Activated effector memory CD4-positive, alpha-beta T cell treated with anti-CD3 and anti-CD28 coated beads, Interleukin-2, amount 50 U/mL, for 16 hours (primary cell): ENCODE data around the gene PHACTR3.

Experiments
- DNase-seq: peaks from one replicate; pipeline ENCODE4 v3.0.0-alpha.2; 2020

The PHACTR3 gene

DNA sequence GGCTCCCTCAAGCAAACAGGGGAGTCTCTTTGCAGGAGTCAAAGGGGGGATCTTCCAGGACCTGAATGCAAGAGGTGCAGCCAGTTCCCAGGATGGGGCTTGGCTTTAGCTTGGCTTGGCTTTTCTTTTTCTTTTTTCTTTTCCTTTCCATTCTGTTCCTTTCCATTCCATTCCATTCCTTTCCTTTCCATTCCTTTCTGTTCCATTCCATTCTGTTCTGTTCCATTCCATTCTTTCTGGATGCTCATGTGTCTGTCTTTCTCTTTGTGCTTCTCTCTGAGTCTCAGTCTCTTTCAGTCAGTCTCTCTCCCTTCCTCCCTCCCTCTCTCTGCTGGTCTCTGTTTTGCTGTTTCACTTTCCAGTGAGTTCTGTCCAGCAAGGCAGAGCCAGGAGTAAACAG lies 163.3 kb downstream of the PHACTR3 start:
- no peak for DNase-seq

DNA sequence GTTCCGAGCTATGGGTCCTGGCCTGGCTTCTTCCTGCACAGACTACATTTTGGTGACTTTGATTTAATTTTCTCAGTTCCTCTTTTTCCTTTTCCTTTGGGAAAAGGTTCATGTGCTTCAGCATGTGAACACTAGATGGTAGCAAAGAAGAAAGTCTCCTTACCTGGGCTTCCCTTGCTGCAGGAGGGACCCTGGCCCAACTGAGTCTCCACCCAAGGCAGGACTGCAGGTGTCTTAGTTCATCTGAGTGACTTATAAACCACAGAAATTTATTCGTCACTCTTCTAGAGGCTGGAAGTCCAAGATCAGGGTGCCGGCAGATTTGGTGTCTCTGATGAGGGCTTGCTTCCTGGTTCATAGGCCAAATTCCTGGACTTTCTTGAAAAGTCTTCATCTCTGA lies 165.9 kb downstream of the PHACTR3 start:
- no peak for DNase-seq

DNA sequence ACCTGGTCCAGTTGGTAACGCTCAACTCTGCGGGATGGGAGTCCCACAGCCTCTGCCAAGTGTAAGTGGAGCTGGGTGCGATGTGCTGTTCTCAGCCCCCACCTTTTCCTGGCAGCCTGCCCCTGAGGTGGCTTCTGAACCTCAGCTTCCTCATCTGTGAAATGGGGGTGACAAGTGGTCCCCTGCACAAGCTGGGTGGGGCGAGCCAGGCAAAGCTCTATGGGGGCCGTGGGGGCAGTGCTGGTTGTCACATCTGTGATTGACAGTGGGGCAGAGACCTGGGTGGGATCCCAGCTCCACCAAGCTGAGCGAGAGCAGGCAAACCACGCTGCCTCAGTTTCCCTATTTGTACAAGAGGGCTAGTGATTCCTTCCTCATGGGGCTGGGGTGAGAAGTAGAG lies 166.5 kb downstream of the PHACTR3 start:
- no peak for DNase-seq

DNA sequence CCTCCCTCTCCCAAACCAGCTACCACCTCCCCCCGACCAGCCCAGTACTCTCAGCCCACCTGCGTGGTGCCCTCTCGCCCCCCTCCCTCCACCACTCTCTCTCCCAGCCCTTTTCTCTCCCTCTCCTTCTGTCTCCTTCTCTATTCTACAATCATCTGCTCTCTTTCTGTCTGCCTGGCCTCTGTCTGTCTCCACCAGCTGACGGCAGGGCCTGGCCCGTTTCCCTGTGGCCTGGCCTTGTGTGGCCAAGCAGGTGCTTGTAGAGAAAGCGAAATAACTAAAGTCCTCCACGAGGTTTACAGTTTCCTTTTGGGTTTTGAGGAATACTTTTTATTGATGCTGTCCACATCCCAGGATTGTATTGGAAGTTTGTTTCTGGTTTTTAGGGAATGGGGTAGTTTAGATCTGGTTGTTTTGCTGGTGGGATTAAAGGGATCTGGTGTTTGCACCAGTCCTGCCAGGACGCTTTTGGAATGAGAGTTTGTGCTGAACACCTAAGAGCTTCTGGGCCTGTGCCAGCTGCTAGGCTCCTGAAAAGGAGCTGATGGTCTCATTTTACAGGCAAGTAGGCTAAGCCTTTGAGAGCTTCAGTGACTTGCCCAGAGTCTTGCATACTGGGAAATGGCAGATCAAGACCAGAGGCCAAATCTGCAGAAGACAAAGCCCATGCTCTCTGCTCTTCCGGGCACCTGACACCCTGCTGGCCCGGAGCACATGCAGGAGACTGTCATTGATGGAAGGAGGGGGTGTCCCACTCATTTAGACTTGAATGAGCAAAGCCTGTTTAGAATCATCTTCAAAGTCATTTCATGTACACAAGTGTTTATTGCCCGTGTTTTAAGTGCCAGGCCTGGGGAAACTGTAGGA lies 167.4 kb downstream of the PHACTR3 start:
- peak; percentile 41 for DNase-seq

DNA sequence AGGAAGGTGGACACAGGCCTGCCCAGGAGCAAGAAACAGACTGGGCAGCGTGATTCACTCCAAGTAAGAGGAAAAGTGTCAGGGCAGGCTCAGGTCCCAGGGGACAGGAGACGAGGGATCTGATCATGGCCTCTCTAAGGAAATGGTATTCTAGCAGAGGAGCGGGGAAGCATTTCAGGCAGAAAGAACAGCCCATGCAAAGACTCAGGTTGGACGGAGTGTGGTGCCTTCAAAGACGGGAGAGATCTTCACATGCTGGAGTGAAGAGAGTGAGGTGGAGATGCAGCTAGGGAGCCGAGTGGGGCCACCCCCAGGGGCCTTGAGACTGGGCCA lies 168.0 kb downstream of the PHACTR3 start:
- peak; percentile 36 for DNase-seq

DNA sequence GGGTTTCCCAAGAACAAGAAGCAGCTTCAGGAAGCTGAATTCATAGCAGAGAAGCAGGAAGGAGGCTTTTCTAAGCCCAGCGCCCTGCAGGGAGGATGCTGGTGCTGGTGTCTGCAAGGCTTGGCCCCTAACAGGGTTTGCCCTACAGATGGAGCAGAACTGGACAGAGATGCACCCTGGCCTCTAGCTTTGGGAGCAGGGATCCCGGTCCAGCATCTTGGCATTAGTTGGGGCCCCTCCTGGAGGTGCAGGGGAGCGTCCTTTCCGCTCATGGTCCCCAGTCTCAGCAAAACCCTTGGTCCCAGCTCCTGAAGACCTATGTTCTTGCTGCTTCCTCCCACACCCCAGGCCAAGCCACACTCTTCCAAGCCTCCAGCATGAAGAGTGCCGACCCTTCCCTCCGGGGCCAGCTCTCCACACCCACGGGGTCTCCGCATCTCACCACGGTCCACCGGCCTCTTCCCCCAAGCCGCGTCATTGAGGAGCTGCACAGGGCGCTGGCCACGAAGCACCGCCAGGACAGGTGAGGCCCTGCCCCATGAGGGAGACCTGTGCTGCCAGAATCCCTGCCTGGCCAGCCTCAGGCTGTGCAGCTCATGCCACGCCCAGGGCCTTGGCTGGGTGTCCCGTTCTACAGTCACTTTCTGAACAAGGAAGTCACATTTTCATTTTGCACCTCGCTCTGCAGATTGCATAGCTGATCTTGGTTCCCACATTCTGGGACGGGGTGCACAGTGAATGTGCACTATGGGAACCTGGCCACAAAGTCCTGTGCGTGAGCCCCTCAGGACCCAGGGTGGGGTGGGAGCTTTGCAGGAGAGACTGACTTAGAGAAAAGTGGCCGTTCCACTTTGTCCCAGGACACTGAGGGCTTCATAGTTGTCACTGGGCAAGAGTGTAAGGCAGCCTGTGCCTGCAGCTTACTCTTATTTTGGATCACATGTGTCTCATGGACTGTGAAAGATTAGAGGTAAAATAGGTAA lies 168.9 kb downstream of the PHACTR3 start:
- peak; percentile 54 for DNase-seq

DNA sequence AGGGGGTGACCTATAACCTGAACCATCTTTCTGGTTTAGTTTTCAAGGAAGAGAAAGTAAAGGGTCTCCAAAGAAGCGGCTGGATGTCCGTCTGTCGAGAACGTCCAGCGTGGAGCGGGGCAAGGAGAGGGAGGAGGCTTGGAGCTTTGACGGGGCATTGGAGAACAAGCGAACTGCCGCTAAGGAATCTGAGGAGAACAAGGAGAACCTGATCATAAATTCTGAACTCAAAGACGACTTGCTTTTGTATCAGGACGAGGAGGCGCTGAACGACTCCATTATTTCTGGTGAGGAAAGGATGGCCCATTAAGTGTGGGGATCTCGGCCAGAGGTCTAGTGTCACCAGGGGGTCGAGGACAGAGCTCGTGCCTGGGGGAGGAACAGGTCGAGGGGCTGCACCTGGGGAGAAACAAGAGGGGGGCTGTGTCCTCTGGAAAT lies 169.9 kb downstream of the PHACTR3 start:
- peak; percentile 27 for DNase-seq

DNA sequence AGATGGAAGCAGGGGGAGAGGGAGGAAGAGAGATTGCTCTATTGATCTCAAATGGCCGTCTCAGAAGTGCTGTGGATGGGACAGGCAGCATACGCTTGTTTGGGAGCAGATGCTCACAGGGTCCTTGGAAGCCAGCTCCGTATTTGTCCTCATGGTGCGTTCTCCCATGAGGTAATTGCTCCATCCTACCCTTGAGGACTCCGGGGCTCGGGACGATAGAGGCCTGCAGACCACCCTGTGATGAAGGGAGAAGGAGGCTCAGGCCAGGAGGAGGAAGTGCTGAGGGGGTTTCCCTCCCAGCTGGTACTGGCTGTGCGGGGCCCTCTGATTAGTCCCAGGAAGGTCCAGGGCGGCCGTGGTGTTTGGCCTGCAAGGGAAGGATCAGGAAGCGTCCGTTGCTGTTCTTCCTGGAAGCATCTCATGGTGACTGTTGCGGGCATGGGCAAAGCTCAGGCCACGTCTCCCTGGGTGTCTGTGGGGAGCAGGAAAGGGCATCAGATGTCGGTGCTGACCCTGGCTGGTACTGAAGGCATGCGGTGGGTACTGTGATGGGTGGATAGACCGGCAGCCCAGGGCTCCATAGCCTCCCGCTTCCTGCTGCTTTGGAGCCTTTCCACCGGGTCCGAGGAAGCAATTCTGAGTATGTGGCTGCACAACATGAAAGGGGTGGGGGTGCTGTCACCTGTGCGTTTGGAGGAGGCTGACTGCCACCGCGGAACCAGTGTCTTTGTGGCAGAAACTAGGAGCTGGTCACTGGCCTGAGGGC lies 170.8 kb downstream of the PHACTR3 start:
- DNase-seq = peak; percentile 47

DNA sequence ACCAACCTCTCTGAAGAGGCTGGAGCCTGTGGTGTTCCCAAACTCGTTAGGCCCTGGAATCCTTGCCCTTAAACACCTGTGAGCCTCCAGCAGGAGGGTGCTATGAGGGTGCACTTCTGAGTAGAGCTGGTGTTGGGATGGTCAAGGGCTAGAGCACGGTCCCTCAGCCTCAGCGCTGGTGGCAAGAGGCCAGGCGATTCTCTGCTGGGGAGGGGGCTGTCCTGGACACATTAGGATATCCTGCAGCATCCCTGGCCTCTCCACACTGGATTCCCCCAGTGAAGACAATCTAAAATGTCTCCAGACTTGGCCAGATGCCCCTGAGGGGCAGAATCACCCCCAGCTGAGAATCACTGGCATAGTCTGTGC lies 171.3 kb downstream of the PHACTR3 start:
- peak; percentile 30 for DNase-seq

DNA sequence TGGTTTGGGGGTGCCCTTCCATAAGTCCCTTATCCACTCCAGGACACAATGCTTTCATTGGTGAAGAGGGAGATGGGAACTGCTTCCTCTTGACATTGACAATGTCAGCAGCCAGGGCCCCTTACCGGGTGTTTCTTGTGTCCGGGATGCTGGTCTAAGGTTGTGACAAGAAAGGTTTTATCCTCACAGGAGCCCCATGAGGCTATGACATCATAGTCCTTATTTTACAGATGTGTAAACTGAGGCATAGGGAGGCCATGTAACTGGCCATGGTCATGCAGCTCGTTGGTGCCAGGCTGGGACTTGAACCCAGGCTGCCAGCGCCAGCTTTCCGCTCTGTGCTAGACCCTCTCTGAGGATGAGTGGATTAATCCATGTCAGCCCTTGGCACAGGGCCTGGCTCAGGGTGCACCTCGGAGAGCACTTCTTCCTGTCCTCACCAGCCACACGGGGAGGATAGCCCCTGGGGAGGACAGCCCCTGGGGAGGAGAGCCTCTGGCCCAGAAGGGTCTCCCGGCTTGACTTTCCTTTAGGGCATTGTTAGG lies 171.8 kb downstream of the PHACTR3 start:
- DNase-seq = peak; percentile 37

DNA sequence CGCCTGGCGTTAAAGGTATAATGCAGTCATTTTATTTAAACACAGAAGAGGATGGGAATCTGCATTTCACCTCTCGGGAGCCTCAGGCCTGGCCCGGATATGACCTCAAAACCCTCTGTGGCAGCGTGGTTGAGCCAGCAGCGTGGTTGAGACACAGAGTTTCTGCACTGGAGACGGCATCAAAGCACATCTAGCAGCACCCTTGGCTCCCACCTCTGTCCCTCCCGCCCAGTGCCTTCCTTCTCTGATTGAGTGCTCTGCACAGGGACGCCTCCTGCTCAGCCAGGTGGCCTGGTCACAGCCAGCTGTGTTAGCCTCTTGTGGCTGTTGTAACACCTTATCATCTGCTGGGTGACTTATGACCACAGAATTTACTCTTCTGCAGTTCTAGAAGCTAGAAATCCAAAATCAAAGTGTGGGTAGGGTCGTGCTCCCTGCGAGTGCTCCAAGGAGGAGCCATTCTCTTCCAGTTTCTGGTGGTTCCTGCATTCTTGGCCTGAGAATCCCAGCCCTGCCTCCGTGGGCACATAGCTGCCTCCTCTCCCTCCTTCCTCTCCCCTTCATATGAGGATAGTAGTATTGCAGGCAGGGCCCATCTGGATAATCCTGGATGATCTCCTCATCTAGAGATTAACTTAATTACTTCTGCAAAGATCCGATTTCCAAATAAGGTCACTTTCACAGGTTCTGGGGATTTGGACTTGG lies 172.4 kb downstream of the PHACTR3 start:
- peak; percentile 17 for DNase-seq

DNA sequence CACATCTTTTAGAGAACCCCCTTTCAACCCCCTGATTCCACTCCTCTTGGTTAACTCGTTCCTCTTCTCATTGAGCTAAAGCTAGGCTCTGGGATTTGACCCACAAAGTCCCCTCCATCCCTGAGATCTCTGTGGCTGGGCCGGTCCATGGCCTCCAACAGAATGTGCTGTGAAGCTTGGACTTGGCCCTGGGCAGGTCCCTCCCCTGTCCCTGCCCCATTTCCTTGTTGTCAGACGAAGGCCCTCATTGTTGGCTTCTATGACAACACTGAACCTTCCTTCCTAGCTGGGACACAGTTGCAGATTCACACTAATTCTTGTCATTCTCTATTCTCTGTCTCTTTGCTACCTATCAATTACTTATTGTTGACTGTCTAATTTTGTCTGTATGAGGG lies 173.0 kb downstream of the PHACTR3 start:
- peak; percentile 24 for DNase-seq

DNA sequence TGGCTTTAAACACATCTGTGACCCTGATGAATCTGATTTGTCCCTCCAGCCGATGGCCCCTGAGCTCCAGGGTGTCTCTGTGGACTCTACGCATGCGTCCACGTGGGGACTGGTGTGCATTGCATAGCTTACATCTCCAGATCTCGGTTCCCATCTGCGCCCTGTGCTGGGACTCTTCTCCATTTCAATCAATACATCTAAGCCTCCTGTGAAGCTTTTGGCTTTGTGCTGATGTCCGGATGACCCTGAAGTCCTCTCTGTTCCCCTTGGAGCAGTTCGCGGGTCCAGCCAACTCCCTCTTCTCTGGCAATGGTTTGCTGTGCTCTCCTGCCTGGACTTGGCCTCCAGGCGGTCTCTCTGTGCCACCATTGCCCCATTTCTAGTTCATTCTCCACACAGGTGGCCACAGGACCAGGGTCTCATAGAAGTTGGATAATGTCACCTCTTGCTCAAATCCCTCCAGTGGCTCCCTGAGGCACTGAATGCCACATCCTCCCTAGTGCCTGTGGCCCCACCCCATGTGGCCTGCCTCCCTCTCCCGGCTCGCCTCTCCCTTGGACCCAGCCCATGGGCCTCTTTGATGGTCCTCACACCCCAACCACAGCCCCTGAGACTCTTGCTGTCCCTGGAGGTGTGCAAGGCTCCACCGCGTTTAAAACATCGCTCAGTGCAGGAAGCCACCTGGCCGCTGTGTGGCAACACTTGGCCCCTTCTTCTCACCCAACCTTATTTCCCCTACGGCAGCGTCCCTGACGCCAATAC lies 173.7 kb downstream of the PHACTR3 start:
- DNase-seq = peak; percentile 41

DNA sequence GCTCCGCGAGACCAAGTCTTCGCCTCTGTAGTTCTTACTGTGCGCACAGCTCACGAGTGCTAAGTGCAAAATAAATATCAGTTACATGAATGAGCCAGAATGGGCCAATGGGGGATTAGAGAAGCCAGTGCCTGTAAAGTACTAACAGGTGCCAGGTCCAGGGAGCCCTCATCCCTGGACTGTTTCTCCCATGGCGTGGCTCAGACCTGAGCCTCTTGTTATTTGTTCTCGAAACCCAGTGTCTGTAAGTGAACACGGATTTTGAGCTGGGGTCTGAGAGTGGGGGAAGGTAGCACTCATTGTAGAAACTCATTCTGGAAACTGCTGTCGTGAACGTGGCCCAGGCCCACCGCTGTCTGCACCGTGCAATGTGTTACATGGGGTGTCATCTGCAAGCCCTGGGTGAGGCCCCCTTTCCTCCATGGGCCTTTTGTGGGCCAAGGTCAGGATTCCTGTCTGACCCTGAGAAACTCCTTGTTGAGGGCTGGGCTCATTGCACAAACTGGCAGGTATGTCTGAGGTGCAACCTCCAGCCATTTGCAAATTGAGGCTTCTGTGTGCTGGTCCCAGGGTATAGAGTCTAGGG lies 174.4 kb downstream of the PHACTR3 start:
- peak; percentile 24 for DNase-seq

DNA sequence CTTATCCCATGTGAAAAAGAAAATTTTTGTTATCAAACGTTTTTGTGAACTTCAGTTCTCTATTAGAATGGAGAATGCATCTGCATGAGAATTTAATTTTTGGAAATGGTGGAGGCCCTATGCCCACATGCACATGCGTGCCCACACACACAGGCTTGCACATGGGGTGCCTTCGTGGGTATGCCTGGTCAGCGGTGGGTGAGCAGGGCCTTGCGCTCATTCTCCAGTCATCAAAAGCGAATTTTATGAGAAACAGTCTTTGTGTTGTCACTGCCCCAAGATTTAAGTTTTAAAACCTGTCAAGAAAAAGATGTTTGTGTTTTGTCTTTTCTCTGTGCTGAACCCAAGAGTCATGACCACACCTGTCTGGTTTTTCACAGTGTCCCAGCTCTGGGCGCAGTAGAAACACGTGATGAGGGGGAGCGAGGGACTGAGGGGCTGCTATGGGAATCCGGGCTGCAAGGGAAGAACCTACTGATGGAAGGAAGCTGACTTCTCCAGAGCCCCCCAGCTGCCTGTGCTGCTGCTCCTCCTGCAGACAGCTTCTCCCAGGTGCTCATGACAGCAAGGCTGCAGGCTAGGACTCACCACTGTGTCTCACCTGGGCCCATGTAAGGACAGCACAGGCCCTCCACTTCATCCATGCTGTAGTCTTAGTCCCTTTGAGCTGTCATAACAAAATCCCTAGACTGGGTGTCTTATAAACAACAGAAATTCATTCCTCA lies 175.5 kb downstream of the PHACTR3 start:
- DNase-seq = no peak

DNA sequence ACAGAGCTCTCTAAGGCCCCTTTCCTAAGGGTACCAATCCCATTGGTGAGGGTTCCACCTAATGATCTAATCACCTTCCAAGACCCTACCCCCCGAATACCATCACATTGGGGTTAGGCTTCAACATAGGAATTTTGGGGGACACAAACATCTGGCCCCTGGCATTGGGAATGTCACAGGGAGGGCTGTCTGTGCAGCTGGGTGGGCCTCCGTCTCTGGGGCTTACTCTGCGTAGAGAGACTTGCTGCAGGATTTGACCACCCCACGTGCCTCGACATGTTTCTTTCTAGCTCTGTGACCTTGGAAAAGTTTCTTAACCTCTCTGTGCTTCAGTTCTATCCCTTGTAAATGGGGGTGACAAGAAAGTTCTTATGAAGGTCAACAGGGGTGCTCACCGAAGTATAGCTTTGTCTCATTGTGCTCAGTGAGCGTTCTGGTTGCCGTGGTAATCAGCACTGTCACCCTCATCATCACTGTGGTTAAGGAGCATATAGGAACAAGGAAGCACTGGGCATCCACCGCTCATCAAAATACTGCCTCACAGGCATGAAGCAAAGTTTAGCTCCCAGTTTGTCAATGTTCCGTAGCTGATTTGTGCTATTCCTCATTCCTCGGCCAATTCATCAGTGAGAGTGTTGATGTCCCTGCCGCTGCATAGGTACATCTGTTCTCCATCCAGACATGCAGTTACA lies 176.3 kb downstream of the PHACTR3 start:
- no peak for DNase-seq

DNA sequence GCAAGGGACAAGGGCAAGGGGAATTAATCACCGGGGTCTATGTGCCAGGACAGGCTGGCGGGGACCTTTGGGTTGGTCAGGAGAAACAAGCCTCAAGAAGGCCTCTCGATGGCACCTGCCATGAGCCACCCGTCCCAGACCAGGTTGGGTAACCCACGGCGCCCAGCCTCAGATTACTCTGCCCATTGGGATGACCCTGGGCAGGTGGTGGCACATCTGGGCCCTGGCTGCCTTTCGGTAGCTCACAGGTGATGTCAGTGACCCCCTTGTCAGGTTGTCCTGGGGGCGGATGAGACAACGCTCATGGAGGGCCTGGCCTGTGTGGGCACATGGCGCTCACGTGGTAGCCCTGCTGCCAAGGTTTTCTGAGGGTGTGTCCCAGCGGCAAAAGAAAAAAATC lies 176.9 kb downstream of the PHACTR3 start:
- DNase-seq = no peak

DNA sequence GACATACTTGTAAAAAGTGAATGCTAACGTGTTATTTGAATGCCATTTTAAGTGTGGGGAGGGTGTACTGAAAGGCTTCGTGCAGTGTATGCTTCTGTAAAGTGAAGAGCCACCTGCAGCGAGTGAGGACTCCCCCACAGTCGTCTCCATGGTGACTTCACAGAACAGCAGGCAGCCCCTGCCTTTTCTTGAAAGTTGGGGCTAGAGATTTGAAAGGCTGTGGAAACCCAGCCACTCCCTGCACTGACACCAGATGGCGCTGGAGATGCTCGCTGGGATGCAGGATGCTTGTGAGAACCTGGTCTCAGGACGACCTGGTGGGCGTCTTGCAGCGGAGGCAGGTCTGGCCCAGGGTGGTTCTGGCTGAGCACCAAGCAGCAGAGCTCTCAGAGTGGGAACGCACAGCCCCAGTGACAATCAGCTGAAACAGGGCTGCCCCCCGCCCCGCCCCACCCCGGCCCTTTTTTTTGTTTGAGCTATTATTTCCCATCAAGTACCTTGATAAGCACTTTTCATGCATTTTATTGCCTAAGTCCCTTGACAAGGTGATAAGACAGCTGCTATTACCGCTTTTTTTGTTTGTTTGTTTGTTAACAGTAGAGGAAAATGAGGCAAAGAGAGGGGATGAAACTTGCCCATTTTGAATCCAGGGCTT lies 178.8 kb downstream of the PHACTR3 start:
- peak; percentile 64 for DNase-seq

DNA sequence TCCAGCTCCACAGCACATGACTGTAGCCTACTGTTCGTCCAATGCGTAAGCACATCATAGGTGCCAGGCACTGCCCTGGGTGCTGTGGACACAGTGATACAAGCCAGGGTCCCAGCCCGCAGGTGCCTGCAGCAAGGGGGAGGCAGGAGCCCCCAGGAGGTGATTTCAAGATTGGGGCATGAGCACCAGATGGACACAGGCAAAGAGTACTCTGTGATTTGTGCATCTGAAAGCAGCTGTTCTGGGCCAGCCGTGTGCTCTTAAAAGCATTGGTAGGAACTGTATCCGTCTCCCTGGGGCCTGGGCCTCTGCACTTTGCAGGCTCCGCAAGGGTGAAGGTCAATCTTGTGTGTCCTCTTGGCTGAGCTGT lies 179.3 kb downstream of the PHACTR3 start:
- peak; percentile 28 for DNase-seq
